Endothelial cell of umbilical vein (primary cell): Measurements from ENCODE around the gene TBX18. TPM values are rescaled to one million over a fixed set of nuclear protein-coding genes. Genes with fewer than 3 reads are reported as not detected.

Experiments used
- BruUV-seq: library from RNA; stranded (reverse); fragments of 400-500 nt; replicated peaks from 2 replicates; lab custom pipeline; 2021; lab: Mats Ljungman, UMichigan
- CTCF ChIA-PET: fragments of 300-600, 350-600 bp; sonication (Branson Sonifier 250); formaldehyde crosslinking; loops from one replicate; lab custom pipeline; 2021; ENCODE audit warnings: antibody characterized with exemption, inconsistent platforms; lab: Charles Lee
- POLR2A ChIA-PET: fragments of 300-600, 350-600 bp; sonication (Branson Sonifier 250); formaldehyde crosslinking; loops from one replicate; lab custom pipeline; 2021; ENCODE audit warnings: antibody characterized with exemption, inconsistent platforms; lab: Charles Lee
- DNase-seq: peaks from one replicate; pipeline ENCODE4 v3.0.0-alpha.2; 2011; ENCODE audit warnings: low read depth, low spot score
- FAIRE-seq: peaks from 2 replicates; lab custom pipeline; 2011; peaks lifted over from hg19 to GRCh38; lab: Jason Lieb, UNC
- H2AFZ ChIP-seq: 2 replicates; pipeline ENCODE4 v1.6.0; 2012; ENCODE audit warnings: low read depth, low read length, control low read depth, inconsistent platforms
- H3K27ac ChIP-seq: 2 replicates; pipeline ENCODE4 v1.5.1; 2011; ENCODE audit warnings: low read depth, mild to moderate bottlenecking, control low read depth, low read length, moderate library complexity; ENCODE audit not compliant: insufficient read depth
- H3K27me3 ChIP-seq, 2 experiments: 2 replicates each; pipeline versions ENCODE4 v1.6.0 to v1.6.1; 2011; ENCODE audit warnings: low read length in 2 of 2, mixed read lengths in 1 of 2; ENCODE audit not compliant: control insufficient read depth in 2 of 2, insufficient read depth in 2 of 2
- H3K36me3 ChIP-seq, 2 experiments: 2 replicates in 1 of 2; 3 replicates in 1 of 2; pipeline ENCODE4 v1.5.1; 2011; ENCODE audit warnings: low read length in 2 of 2, mild to moderate bottlenecking in 1 of 2, moderate library complexity in 1 of 2; ENCODE audit not compliant: control insufficient read depth in 2 of 2, insufficient read depth in 2 of 2; ENCODE audit errors: extremely low read depth in 1 of 2
- H3K4me1 ChIP-seq: 3 replicates; pipeline ENCODE4 v1.5.1; 2011; ENCODE audit warnings: mild to moderate bottlenecking, low read length; ENCODE audit not compliant: control insufficient read depth, insufficient read depth; ENCODE audit errors: extremely low read depth
- H3K4me2 ChIP-seq: 2 replicates; pipeline ENCODE4 v1.6.1; 2011; ENCODE audit warnings: low read length, control low read depth, mixed read lengths; ENCODE audit not compliant: insufficient read depth
- H3K4me3 ChIP-seq, 3 experiments: fragments of 200-600 bp in 1 of 3; sonication (generic), shearing (Covaris generic) in 1 of 3; replicated peaks in 1 of 3; 2 replicates each; pipeline ENCODE4 v1.5.1; 2011 to 2016; ENCODE audit warnings: control low read depth in 3 of 3, low read length in 3 of 3, mild to moderate bottlenecking in 2 of 3, inconsistent platforms in 1 of 3, low read depth in 1 of 3, moderate library complexity in 1 of 3; ENCODE audit not compliant: insufficient read depth in 1 of 3
- H3K79me2 ChIP-seq: 2 replicates; pipeline ENCODE4 v1.6.0; 2012; ENCODE audit warnings: low read length, inconsistent platforms; ENCODE audit not compliant: control insufficient read depth, insufficient read depth
- H3K9ac ChIP-seq: replicated peaks from 2 replicates; pipeline ENCODE3; 2011; ENCODE audit warnings: low read length, control low read depth; ENCODE audit not compliant: insufficient read depth; ENCODE audit errors: extremely low read depth
- H3K9me1 ChIP-seq: replicated peaks from 3 replicates; pipeline ENCODE4 v1.6.0; 2011; ENCODE audit warnings: mild to moderate bottlenecking, low read length; ENCODE audit not compliant: control insufficient read depth, insufficient read depth; ENCODE audit errors: extremely low read depth
- H3K9me3 ChIP-seq: replicated peaks from 2 replicates; pipeline ENCODE4 v1.5.1; 2012; ENCODE audit warnings: low read length, inconsistent platforms; ENCODE audit not compliant: control insufficient read depth, insufficient read depth
- H4K20me1 ChIP-seq: replicated peaks from 2 replicates; pipeline ENCODE3; 2011; ENCODE audit warnings: mild to moderate bottlenecking, low read length; ENCODE audit not compliant: control insufficient read depth, insufficient read depth; ENCODE audit errors: extremely low read depth
- CTCF ChIP-seq, 2 donors: IDR thresholded peaks; 1 replicate in 1 of 2; 2 replicates in 1 of 2; pipeline ENCODE4 v1.5.1; 2011; ENCODE audit warnings: low read length in 2 of 2, mild to moderate bottlenecking in 2 of 2, moderate library complexity in 2 of 2, control low read depth in 1 of 2, inconsistent platforms in 1 of 2, low read depth in 1 of 2; ENCODE audit not compliant: insufficient read depth in 1 of 2; ENCODE audit errors: extremely low read depth in 1 of 2
- EZH2 ChIP-seq: IDR thresholded peaks from 2 replicates; pipeline ENCODE4 v1.6.1; 2012; ENCODE audit warnings: borderline replicate concordance, low read depth, mild to moderate bottlenecking, moderate library complexity, low read length, inconsistent platforms; ENCODE audit not compliant: severe bottlenecking
- FOS ChIP-seq: IDR thresholded peaks from 2 replicates; pipeline ENCODE4 v1.6.1; 2011; ENCODE audit warnings: mild to moderate bottlenecking, low read length, moderate library complexity, borderline replicate concordance; ENCODE audit not compliant: insufficient read depth
- GATA2 ChIP-seq: IDR thresholded peaks from 2 replicates; pipeline ENCODE4 v1.7.0; 2011; ENCODE audit warnings: low read depth, mild to moderate bottlenecking, moderate library complexity, mixed read lengths, low read length; ENCODE audit not compliant: insufficient read length, insufficient read depth
- JUN ChIP-seq: IDR thresholded peaks from 2 replicates; pipeline ENCODE4 v1.6.1; 2011; ENCODE audit warnings: borderline replicate concordance, low read depth; ENCODE audit not compliant: insufficient read length, insufficient read depth
- MAX ChIP-seq: IDR thresholded peaks from 2 replicates; pipeline ENCODE4 v1.6.1; 2011; ENCODE audit not compliant: insufficient read depth, insufficient read length
- MYC ChIP-seq: IDR thresholded peaks from one replicate; pipeline ENCODE4 v1.6.1; 2011; ENCODE audit warnings: mild to moderate bottlenecking, low read depth, low read length
- POLR2A ChIP-seq: IDR thresholded peaks from 2 replicates; pipeline ENCODE4 v1.6.1; 2012; ENCODE audit warnings: low read depth, mild to moderate bottlenecking, control low read depth, low read length
- POLR2AphosphoS5 ChIP-seq: IDR thresholded peaks from 2 replicates; pipeline ENCODE4 v1.6.1; 2012; ENCODE audit warnings: low read depth, mild to moderate bottlenecking, control low read depth, low read length, moderate library complexity; ENCODE audit not compliant: insufficient read depth
- dilution Hi-C: fragments of 300-500 bp; cut with MboI; formaldehyde crosslinking; loops from one replicate; pipeline ENCODE4 v1.15.0; 2019; ENCODE audit warnings: low sequenced_read_pairs; ENCODE audit not compliant: extremely low pct_ligation_motif_present
- intact Hi-C: fragments of 100-400 bp; cut with micrococcal nuclease; formaldehyde crosslinking; loops from one replicate; pipeline ENCODE4 v1.10.0; 2022
- polyA plus RNA-seq, 4 experiments: library from polyadenylated mRNA; depleted of rRNA in 3 of 4; stranded (reverse) in 3 of 4; unstranded in 1 of 4; fragments of >200 nt; gene quantifications; 2 replicates each; pipeline versions ENCODE4 v1.2.1 to v1.2.3, GENCODE V29; 2011 to 2012; ENCODE audit warnings: missing spikeins in 1 of 4
- total RNA-seq: library from RNA; stranded (reverse); gene quantifications from 2 replicates; pipeline ENCODE4 v1.2.3, GENCODE V29; 2021

Gene TBX18
- total and polyA plus RNA-seq, 2 donors (not counting 3 experiments of a cell fraction or from before 2014, with no cell fraction given), result 28.4 to 60.5 TPM

GRCh38 chr6:84811351-84811750 lies 47.0 kb upstream of the TBX18 start:
- no peaks in the 10 kb centered on the region for H3K4me1 ChIP-seq
- no peak overlapping the region for H3K27ac ChIP-seq
- H3K4me2 ChIP-seq, result no peak overlapping the region
- H3K27me3 ChIP-seq, result peaks cover 5 to 17% of the 10 kb centered on the region in 2 experiments
- no peaks in the 10 kb centered on the region for H3K79me2 ChIP-seq
- H4K20me1 ChIP-seq, result no peaks in the 10 kb centered on the region
- H2AFZ ChIP-seq, result no peak overlapping the region
- no peaks in the 10 kb centered on the region for H3K36me3 ChIP-seq
- intact Hi-C loops, result no loop called here
- no peak overlapping the region for H3K4me3 ChIP-seq
- dilution Hi-C loops, result no loop called here
- H3K9me1 ChIP-seq, result no peaks in the 10 kb centered on the region
- ChIA-PET POLR2A (no interaction called here), CTCF (no interaction called here)
- H3K9ac ChIP-seq, result no peak overlapping the region
- no peaks in the 10 kb centered on the region for H3K9me3 ChIP-seq
- BruUV-seq, result no TSS peak
- FAIRE-seq (no peak), DNase-seq (no peak)
- TF ChIP-seq CTCF (IDR thresholded peaks at IDR 0.05; ENCODE audit: extremely low read depth in 1 of 2, insufficient read depth in 1 of 2, low read depth in 1 of 2, low read length in 2 of 2), result no peak
- no peak for TF ChIP-seq POLR2AphosphoS5

- BruUV-seq, result no TSS peak
- Histone ChIP-seq H3K9ac (no peak overlapping the region), H4K20me1 (no peaks in the 10 kb centered on the region), H3K79me2 (no peaks in the 10 kb centered on the region), H3K36me3 (no peaks in the 10 kb centered on the region), H3K9me3 (no peaks in the 10 kb centered on the region), H2AFZ (no peak overlapping the region), H3K27ac (no peak overlapping the region), H3K27me3 (peaks cover 2 to 17% of the 10 kb centered on the region in 2 experiments), H3K4me3 (no peak overlapping the region), H3K4me2 (no peak overlapping the region), H3K9me1 (no peaks in the 10 kb centered on the region), H3K4me1 (peaks cover 11% of the 10 kb centered on the region)
- FAIRE-seq, result no peak
- TF ChIP-seq GATA2 (no peak), JUN (no peak), POLR2AphosphoS5 (no peak), MYC (no peak), EZH2 (no peak), CTCF (IDR thresholded peaks at IDR 0.05; ENCODE audit: extremely low read depth in 1 of 2, insufficient read depth in 1 of 2, low read depth in 1 of 2, low read length in 2 of 2) (no peak), POLR2A (no peak), FOS (no peak), MAX (no peak)
- ChIA-PET POLR2A (no interaction called here), CTCF (no interaction called here)
- dilution Hi-C loops (no loop called here), intact Hi-C loops (no loop called here)
- no peak for DNase-seq
Observed at GRCh38 chr6:84809455-84809854, 45.1 kb upstream of the TBX18 start.
